SK-N-SH treated with all-trans-retinoic acid at 6 μM for 48 hours (cell line): ENCODE measurements around the gene ARHGAP45.

ENCODE experiments used
- ATAC-seq: fragments of 200-7000 bp; cut with Tn5 transposase; 3 replicates; pipeline ENCODE4 v1.9.1; 2020; ENCODE audit warnings: mild to moderate bottlenecking, moderate library complexity
- BACH2 ChIP-seq: fragments of 250-450 bp; sonication (Bioruptor Pico); IDR thresholded peaks from 2 replicates; pipeline ENCODE4 v1.9.0; 2021; ENCODE audit warnings: mild to moderate bottlenecking, borderline replicate concordance
- CSRNP3 ChIP-seq: fragments of 250-450 bp; sonication (Bioruptor Pico); IDR thresholded peaks from 2 replicates; pipeline ENCODE4 v1.5.1; 2021; ENCODE audit warnings: mild to moderate bottlenecking, moderate library complexity
- ESRRG ChIP-seq: fragments of 250-450 bp; sonication (Bioruptor Pico); IDR thresholded peaks from 2 replicates; pipeline ENCODE4 v1.6.1; 2021; ENCODE audit warnings: mild to moderate bottlenecking
- ISL1 ChIP-seq: fragments of 250-450 bp; sonication (Bioruptor Pico); IDR thresholded peaks from 2 replicates; pipeline ENCODE4 v2.1.2; 2022; ENCODE audit warnings: mild to moderate bottlenecking, moderate library complexity
- OSR1 ChIP-seq: fragments of 250-450 bp; sonication (Bioruptor Pico); IDR thresholded peaks from 2 replicates; pipeline ENCODE4 v1.8.0; 2022; ENCODE audit warnings: moderate library complexity, mild to moderate bottlenecking, inconsistent platforms
- PPARA ChIP-seq: fragments of 250-450 bp; sonication (Bioruptor Pico); IDR thresholded peaks from 2 replicates; pipeline ENCODE4 v1.5.0; 2020; ENCODE audit warnings: mild to moderate bottlenecking, borderline replicate concordance
- RARB ChIP-seq: fragments of 250-450 bp; sonication (Bioruptor Pico); IDR thresholded peaks from 2 replicates; pipeline ENCODE4 v1.8.0; 2021; ENCODE audit warnings: mild to moderate bottlenecking, moderate library complexity
- SNAI2 ChIP-seq: fragments of 250-450 bp; sonication (Bioruptor Pico); IDR thresholded peaks from 2 replicates; pipeline ENCODE4 v1.5.0; 2020; ENCODE audit warnings: mild to moderate bottlenecking, moderate library complexity
- TCF4 ChIP-seq: fragments of 250-450 bp; sonication (Bioruptor Pico); IDR thresholded peaks from 2 replicates; pipeline ENCODE4 v1.8.0; 2021; ENCODE audit warnings: mild to moderate bottlenecking, moderate library complexity, borderline replicate concordance
- TOX ChIP-seq: fragments of 250-450 bp; sonication (Bioruptor Pico); IDR thresholded peaks from 2 replicates; pipeline ENCODE4 v1.8.0; 2021; ENCODE audit warnings: mild to moderate bottlenecking, moderate library complexity, borderline replicate concordance
- ZC3H10 ChIP-seq: fragments of 250-450 bp; sonication (Bioruptor Pico); IDR thresholded peaks from 2 replicates; pipeline ENCODE4 v1.5.1; 2021; ENCODE audit warnings: mild to moderate bottlenecking, moderate library complexity
- ZFP3 ChIP-seq: fragments of 250-450 bp; sonication (Bioruptor Pico); IDR thresholded peaks from 2 replicates; pipeline ENCODE4 v1.5.0; 2020; ENCODE audit warnings: mild to moderate bottlenecking, moderate library complexity
- ZFP30 ChIP-seq: fragments of 450-650 bp; formaldehyde crosslinking; IDR thresholded peaks from 2 replicates; pipeline ENCODE4 v1.5.0; 2022; ENCODE audit warnings: mild to moderate bottlenecking, moderate library complexity
- ZNF565 ChIP-seq: fragments of 450-650 bp; formaldehyde crosslinking; conservative IDR thresholded peaks from 2 replicates; pipeline ENCODE4 v1.5.0; 2020; ENCODE audit warnings: low read depth, mild to moderate bottlenecking, moderate library complexity
- ZNF70 ChIP-seq: fragments of 450-650 bp; formaldehyde crosslinking; IDR thresholded peaks from 2 replicates; pipeline ENCODE4 v1.5.0; 2020; ENCODE audit warnings: mild to moderate bottlenecking, moderate library complexity
- ZNF8 ChIP-seq: fragments of 450-650 bp; formaldehyde crosslinking; IDR thresholded peaks from 2 replicates; pipeline ENCODE4 v1.5.0; 2020; ENCODE audit warnings: mild to moderate bottlenecking, moderate library complexity
- TF ChIP-seq, protein P1 (sequence below): fragments of 250-450 bp; sonication (Bioruptor Pico); IDR thresholded peaks from 2 replicates; pipeline ENCODE4 v1.8.0; 2021; ENCODE audit warnings: low read depth, mild to moderate bottlenecking, moderate library complexity, borderline replicate concordance
- TF ChIP-seq, protein P2 (sequence below): fragments of 250-450 bp; sonication (Bioruptor Pico); IDR thresholded peaks from 2 replicates; pipeline ENCODE4 v1.5.1; 2020; ENCODE audit warnings: low read depth, mild to moderate bottlenecking, moderate library complexity
- TF ChIP-seq, protein P3 (sequence below): fragments of 250-450 bp; sonication (Bioruptor Pico); IDR thresholded peaks from 2 replicates; pipeline ENCODE4 v1.8.0; 2020; ENCODE audit warnings: mild to moderate bottlenecking, moderate library complexity, borderline replicate concordance
- TF ChIP-seq, protein P4 (sequence below): fragments of 250-450 bp; sonication (Bioruptor Pico); IDR thresholded peaks from 2 replicates; pipeline ENCODE4 v1.5.0; 2020; ENCODE audit warnings: mild to moderate bottlenecking, moderate library complexity

Gene ARHGAP45

GRCh38 chr19:1070576-1070930 lies 3.6 kb downstream of the ARHGAP45 start:
- TF ChIP-seq, protein P1, sequence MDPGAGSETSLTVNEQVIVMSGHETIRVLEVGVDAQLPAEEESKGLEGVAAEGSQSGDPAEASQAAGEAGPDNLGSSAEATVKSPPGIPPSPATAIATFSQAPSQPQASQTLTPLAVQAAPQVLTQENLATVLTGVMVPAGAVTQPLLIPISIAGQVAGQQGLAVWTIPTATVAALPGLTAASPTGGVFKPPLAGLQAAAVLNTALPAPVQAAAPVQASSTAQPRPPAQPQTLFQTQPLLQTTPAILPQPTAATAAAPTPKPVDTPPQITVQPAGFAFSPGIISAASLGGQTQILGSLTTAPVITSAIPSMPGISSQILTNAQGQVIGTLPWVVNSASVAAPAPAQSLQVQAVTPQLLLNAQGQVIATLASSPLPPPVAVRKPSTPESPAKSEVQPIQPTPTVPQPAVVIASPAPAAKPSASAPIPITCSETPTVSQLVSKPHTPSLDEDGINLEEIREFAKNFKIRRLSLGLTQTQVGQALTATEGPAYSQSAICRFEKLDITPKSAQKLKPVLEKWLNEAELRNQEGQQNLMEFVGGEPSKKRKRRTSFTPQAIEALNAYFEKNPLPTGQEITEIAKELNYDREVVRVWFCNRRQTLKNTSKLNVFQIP, result no peak
- TF ChIP-seq, protein P2, sequence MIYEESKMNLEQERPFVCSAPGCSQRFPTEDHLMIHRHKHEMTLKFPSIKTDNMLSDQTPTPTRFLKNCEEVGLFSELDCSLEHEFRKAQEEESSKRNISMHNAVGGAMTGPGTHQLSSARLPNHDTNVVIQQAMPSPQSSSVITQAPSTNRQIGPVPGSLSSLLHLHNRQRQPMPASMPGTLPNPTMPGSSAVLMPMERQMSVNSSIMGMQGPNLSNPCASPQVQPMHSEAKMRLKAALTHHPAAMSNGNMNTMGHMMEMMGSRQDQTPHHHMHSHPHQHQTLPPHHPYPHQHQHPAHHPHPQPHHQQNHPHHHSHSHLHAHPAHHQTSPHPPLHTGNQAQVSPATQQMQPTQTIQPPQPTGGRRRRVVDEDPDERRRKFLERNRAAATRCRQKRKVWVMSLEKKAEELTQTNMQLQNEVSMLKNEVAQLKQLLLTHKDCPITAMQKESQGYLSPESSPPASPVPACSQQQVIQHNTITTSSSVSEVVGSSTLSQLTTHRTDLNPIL, result no peak
- TF ChIP-seq OSR1 (CRISPR knock-in tag) (no peak), BACH2 (CRISPR knock-in tag) (no peak), ZNF70 (CRISPR knock-in tag) (no peak)
- ATAC-seq, result no peak

DNA sequence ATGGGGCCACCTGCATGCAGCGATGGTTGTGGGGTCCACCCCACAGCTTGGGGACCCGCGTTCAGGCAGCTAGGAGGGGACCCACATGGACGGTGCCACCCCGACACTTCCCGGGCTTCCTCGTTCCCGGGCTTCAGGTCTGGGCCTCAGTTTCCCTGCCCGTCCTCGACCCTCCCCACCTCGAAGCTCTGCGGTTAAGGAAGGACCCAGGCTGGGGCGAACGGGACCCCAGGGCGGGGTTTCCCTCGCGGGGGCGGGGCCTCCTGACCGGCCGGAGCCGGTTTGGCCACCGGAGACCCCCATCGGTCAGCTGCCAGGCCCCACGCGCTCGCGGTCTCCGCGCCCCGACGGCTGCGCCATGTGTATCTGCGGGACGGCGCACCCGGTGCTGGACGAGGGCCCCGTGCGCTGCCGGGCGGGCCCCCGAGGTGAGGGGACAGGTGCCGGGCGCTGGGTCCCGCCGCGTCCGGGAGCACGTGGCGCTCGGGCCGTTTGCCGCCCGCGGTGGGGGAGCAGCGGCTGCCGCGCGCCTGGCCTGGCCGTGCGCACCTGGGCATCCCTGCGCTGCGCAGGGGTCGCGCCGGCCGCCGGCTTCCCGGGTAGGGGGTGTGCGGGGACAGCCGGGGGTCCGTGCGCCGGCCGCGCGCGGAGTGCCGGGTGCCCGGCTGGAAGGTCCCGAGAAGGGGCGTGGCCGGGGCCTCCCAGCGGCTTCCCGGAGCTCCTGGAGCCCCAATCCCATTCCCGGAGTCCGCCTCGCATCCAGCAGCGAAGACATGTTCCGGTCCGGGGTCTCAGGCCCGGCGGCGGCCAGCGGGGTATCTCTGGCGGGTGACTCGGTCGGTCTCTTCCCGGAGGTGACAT lies 4.2 kb downstream of the ARHGAP45 start:
- TF ChIP-seq RARB (CRISPR knock-in tag), result no peak
- no peak for TF ChIP-seq BACH2 (CRISPR knock-in tag)
- no peak for TF ChIP-seq ZFP30 (CRISPR knock-in tag)
- TF ChIP-seq, protein P3, sequence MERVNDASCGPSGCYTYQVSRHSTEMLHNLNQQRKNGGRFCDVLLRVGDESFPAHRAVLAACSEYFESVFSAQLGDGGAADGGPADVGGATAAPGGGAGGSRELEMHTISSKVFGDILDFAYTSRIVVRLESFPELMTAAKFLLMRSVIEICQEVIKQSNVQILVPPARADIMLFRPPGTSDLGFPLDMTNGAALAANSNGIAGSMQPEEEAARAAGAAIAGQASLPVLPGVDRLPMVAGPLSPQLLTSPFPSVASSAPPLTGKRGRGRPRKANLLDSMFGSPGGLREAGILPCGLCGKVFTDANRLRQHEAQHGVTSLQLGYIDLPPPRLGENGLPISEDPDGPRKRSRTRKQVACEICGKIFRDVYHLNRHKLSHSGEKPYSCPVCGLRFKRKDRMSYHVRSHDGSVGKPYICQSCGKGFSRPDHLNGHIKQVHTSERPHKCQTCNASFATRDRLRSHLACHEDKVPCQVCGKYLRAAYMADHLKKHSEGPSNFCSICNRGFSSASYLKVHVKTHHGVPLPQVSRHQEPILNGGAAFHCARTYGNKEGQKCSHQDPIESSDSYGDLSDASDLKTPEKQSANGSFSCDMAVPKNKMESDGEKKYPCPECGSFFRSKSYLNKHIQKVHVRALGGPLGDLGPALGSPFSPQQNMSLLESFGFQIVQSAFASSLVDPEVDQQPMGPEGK (CRISPR knock-in tag), result no peak
- no peak for TF ChIP-seq ESRRG (CRISPR knock-in tag)
- TF ChIP-seq ZNF8, result no peak
- TF ChIP-seq TCF4 (CRISPR knock-in tag), result no peak

GRCh38 chr19:1072371-1073015 lies 5.5 kb downstream of the ARHGAP45 start:
- no peak for ATAC-seq
- TF ChIP-seq ZNF565 (CRISPR knock-in tag) (no peak), ZC3H10 (no peak), BACH2 (CRISPR knock-in tag) (no peak)

More for the DNA sequence above, 4.2 kb downstream of the ARHGAP45 start:
- ATAC-seq, result no peak

GRCh38 chr19:1073063-1073955 lies 6.3 kb downstream of the ARHGAP45 start:
- ATAC-seq, result no peak
- peak; percentile 99 for TF ChIP-seq ZFP3 (CRISPR knock-in tag)
- no peak for TF ChIP-seq ISL1
- TF ChIP-seq PPARA (CRISPR knock-in tag), result no peak
- TF ChIP-seq ZNF8, result no peak
- no peak for TF ChIP-seq SNAI2 (CRISPR knock-in tag)
- TF ChIP-seq, protein P2, result no peak
- TF ChIP-seq, all 23 proteins: peak for 1

DNA sequence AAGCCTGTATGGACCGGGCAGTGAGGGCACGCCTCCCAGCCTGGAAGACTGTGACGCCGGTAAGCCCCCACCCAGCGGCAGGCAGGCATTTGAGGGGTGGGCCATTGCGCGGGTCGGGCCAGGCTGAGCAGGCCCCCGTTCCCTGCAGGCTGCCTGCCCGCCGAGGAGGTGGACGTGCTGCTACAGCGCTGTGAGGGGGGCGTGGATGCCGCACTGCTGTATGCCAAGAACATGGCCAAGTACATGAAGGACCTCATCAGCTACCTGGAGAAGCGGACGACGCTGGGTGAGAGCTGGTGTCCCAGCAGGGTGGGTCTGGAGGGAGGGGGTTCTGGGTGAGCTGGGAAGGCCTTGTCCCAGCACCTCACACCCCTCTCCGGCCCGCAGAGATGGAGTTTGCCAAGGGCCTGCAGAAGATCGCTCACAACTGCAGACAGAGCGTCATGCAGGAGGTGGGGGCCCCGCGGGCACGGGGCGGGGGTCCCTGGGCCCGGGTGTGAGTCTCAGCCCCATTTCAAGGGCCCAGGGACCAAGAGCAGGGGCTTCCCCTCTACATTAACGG lies 7.1 kb downstream of the ARHGAP45 start:
- peak; percentile 10 for ATAC-seq
- TF ChIP-seq, protein P2, result no peak
- TF ChIP-seq ZFP30 (CRISPR knock-in tag) (no peak), ZNF70 (CRISPR knock-in tag) (no peak), TOX (CRISPR knock-in tag) (no peak), CSRNP3 (CRISPR knock-in tag) (no peak)
- TF ChIP-seq, protein P4, sequence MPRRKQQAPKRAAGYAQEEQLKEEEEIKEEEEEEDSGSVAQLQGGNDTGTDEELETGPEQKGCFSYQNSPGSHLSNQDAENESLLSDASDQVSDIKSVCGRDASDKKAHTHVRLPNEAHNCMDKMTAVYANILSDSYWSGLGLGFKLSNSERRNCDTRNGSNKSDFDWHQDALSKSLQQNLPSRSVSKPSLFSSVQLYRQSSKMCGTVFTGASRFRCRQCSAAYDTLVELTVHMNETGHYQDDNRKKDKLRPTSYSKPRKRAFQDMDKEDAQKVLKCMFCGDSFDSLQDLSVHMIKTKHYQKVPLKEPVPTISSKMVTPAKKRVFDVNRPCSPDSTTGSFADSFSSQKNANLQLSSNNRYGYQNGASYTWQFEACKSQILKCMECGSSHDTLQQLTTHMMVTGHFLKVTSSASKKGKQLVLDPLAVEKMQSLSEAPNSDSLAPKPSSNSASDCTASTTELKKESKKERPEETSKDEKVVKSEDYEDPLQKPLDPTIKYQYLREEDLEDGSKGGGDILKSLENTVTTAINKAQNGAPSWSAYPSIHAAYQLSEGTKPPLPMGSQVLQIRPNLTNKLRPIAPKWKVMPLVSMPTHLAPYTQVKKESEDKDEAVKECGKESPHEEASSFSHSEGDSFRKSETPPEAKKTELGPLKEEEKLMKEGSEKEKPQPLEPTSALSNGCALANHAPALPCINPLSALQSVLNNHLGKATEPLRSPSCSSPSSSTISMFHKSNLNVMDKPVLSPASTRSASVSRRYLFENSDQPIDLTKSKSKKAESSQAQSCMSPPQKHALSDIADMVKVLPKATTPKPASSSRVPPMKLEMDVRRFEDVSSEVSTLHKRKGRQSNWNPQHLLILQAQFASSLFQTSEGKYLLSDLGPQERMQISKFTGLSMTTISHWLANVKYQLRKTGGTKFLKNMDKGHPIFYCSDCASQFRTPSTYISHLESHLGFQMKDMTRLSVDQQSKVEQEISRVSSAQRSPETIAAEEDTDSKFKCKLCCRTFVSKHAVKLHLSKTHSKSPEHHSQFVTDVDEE (CRISPR knock-in tag), result no peak
